Measurements from ENCODE around the gene PPP1R10. TPM values are rescaled to one million over a fixed set of nuclear protein-coding genes. Genes with fewer than 3 reads are reported as not detected.

The PPP1R10 gene
- total RNA-seq, 1 donor from 2014 or later = 69.1 TPM

- Histone ChIP-seq H3K4me2 (ENCODE audit: low read length) (no peak overlapping the region), H3K9me3 (ENCODE audit: insufficient read depth, low read depth, low read length) (no peaks in the 10 kb centered on the region), H3K27me3 (ENCODE audit: insufficient read depth, low read length) (no peaks in the 10 kb centered on the region), H3K4me1 (ENCODE audit: insufficient read depth, low read length) (no peaks in the 10 kb centered on the region), H3K9ac (ENCODE audit: low read length) (no peak overlapping the region), H3K4me3 (ENCODE audit: insufficient read depth, low read depth, low read length) (no peak overlapping the region), H4K20me1 (ENCODE audit: insufficient read depth, low read length) (peaks cover 84% of the 10 kb centered on the region), H3K79me2 (ENCODE audit: insufficient read depth, low read length) (peaks cover 15% of the 10 kb centered on the region), H2AFZ (ENCODE audit: low read depth, low read length) (no peak overlapping the region), H3K36me3 (ENCODE audit: insufficient read depth, low read length) (peaks cover 62% of the 10 kb centered on the region), H3K27ac (ENCODE audit: low read depth, low read length) (no peak overlapping the region)
- no peak for TF ChIP-seq EZH2 (IDR thresholded peaks at IDR 0.05; ENCODE audit: insufficient read depth, low read length)
- TF ChIP-seq, protein P1, sequence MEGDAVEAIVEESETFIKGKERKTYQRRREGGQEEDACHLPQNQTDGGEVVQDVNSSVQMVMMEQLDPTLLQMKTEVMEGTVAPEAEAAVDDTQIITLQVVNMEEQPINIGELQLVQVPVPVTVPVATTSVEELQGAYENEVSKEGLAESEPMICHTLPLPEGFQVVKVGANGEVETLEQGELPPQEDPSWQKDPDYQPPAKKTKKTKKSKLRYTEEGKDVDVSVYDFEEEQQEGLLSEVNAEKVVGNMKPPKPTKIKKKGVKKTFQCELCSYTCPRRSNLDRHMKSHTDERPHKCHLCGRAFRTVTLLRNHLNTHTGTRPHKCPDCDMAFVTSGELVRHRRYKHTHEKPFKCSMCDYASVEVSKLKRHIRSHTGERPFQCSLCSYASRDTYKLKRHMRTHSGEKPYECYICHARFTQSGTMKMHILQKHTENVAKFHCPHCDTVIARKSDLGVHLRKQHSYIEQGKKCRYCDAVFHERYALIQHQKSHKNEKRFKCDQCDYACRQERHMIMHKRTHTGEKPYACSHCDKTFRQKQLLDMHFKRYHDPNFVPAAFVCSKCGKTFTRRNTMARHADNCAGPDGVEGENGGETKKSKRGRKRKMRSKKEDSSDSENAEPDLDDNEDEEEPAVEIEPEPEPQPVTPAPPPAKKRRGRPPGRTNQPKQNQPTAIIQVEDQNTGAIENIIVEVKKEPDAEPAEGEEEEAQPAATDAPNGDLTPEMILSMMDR (IDR thresholded peaks at IDR 0.05; ENCODE audit: insufficient read depth, low read depth, low read length) = no peak
- H3K27me3 Mint-ChIP-seq (ENCODE audit: low read depth, unreplicated experiment) = no peaks in the 10 kb centered on the region
- peaks cover 33% of the 10 kb centered on the region for H3K36me3 Mint-ChIP-seq (ENCODE audit: low read depth, unreplicated experiment)
- no peak overlapping the region for H3K27ac Mint-ChIP-seq (ENCODE audit: unreplicated experiment)
- H3K4me1 Mint-ChIP-seq (ENCODE audit: low read depth, unreplicated experiment) = no peaks in the 10 kb centered on the region
- no peak for FAIRE-seq
- H3K9me3 Mint-ChIP-seq (ENCODE audit: unreplicated experiment) = no peaks in the 10 kb centered on the region
- no peak overlapping the region for H3K4me3 Mint-ChIP-seq (ENCODE audit: unreplicated experiment)
- DNase-seq (ENCODE audit: low read depth) = no peak
Observed at GRCh38 chr6:30603961-30604360, 13.1 kb downstream of the PPP1R10 start.

DNA sequence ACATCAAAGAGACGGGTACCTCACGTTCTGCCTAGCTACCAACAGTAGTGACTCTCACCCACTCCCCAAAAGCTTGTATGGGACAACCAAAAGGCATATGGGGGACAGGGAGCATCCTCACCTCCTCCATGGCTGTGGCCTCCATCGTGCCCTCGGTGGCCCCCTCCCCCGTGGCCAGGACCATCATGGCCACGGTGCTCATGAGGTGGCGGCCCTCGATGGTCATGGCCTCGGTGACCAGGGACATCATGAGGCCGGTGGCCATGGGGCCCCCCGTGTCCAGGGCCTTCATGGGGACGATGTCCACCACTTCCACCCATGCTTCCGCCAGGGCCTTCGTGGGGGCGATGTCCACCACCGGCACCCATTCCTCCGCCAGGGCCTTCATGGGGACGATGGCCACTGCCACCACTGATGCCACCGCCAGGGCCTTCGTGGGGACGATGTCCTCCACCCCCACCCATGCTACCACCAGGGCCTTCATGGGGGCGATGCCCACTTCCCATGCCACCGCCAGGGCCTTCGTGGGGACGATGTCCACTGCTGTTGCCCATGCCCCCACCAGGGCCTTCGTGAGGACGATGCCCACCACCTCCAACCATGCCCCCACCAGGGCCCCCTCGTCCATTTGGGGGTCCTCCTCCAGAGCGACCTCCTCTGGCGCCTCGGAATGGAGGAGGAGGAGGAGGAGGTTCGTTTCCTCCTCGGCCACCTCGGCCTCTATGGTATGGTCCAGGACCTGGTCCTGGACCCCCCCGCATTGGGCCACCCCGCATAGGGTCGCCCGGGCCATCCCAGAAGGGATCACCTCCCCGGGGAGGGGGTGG is 15.0 kb downstream of the PPP1R10 start:
- Histone ChIP-seq H3K4me2 (ENCODE audit: low read length) (no peak overlapping the region), H4K20me1 (ENCODE audit: insufficient read depth, low read length) (peaks cover 75% of the 10 kb centered on the region), H3K79me2 (ENCODE audit: insufficient read depth, low read length) (peaks cover 11% of the 10 kb centered on the region), H3K9me3 (ENCODE audit: insufficient read depth, low read depth, low read length) (no peaks in the 10 kb centered on the region), H3K27me3 (ENCODE audit: insufficient read depth, low read length) (no peaks in the 10 kb centered on the region), H2AFZ (ENCODE audit: low read depth, low read length) (no peak overlapping the region), H3K27ac (ENCODE audit: low read depth, low read length) (no peak overlapping the region), H3K4me3 (ENCODE audit: insufficient read depth, low read depth, low read length) (no peak overlapping the region), H3K4me1 (ENCODE audit: insufficient read depth, low read length) (no peaks in the 10 kb centered on the region), H3K36me3 (ENCODE audit: insufficient read depth, low read length) (peaks cover 55% of the 10 kb centered on the region), H3K9ac (ENCODE audit: low read length) (no peak overlapping the region)
- H3K27me3 Mint-ChIP-seq (ENCODE audit: low read depth, unreplicated experiment) = no peaks in the 10 kb centered on the region
- H3K9me3 Mint-ChIP-seq (ENCODE audit: unreplicated experiment) = no peaks in the 10 kb centered on the region
- no peaks in the 10 kb centered on the region for H3K4me1 Mint-ChIP-seq (ENCODE audit: low read depth, unreplicated experiment)
- H3K4me3 Mint-ChIP-seq (ENCODE audit: unreplicated experiment) = no peak overlapping the region
- no peak overlapping the region for H3K27ac Mint-ChIP-seq (ENCODE audit: unreplicated experiment)
- H3K36me3 Mint-ChIP-seq (ENCODE audit: low read depth, unreplicated experiment) = peaks cover 33% of the 10 kb centered on the region
- no peak for FAIRE-seq
- TF ChIP-seq, protein P1 (IDR thresholded peaks at IDR 0.05; ENCODE audit: insufficient read depth, low read depth, low read length) = no peak
- TF ChIP-seq EZH2 (IDR thresholded peaks at IDR 0.05; ENCODE audit: insufficient read depth, low read length) = no peak
- no peak for DNase-seq (ENCODE audit: low read depth)

GRCh38 chr6:30601436-30601814 is 15.6 kb downstream of the PPP1R10 start:
- TF ChIP-seq EZH2 (IDR thresholded peaks at IDR 0.05; ENCODE audit: insufficient read depth, low read length) = no peak
- TF ChIP-seq, protein P1 (IDR thresholded peaks at IDR 0.05; ENCODE audit: insufficient read depth, low read depth, low read length) = no peak
- Mint-ChIP-seq H3K4me3 (ENCODE audit: unreplicated experiment) (no peak overlapping the region), H3K27me3 (ENCODE audit: low read depth, unreplicated experiment) (no peaks in the 10 kb centered on the region), H3K27ac (ENCODE audit: unreplicated experiment) (no peak overlapping the region), H3K9me3 (ENCODE audit: unreplicated experiment) (no peaks in the 10 kb centered on the region), H3K4me1 (ENCODE audit: low read depth, unreplicated experiment) (no peaks in the 10 kb centered on the region), H3K36me3 (ENCODE audit: low read depth, unreplicated experiment) (peaks cover 33% of the 10 kb centered on the region)
- Histone ChIP-seq H2AFZ (ENCODE audit: low read depth, low read length) (no peak overlapping the region), H3K9ac (ENCODE audit: low read length) (no peak overlapping the region), H4K20me1 (ENCODE audit: insufficient read depth, low read length) (peaks cover 69% of the 10 kb centered on the region), H3K4me3 (ENCODE audit: insufficient read depth, low read depth, low read length) (no peak overlapping the region), H3K27ac (ENCODE audit: low read depth, low read length) (no peak overlapping the region), H3K79me2 (ENCODE audit: insufficient read depth, low read length) (peaks cover 11% of the 10 kb centered on the region), H3K9me3 (ENCODE audit: insufficient read depth, low read depth, low read length) (no peaks in the 10 kb centered on the region), H3K36me3 (ENCODE audit: insufficient read depth, low read length) (peaks cover 49% of the 10 kb centered on the region), H3K4me1 (ENCODE audit: insufficient read depth, low read length) (no peaks in the 10 kb centered on the region), H3K4me2 (ENCODE audit: low read length) (no peak overlapping the region), H3K27me3 (ENCODE audit: insufficient read depth, low read length) (no peaks in the 10 kb centered on the region)
- DNase-seq (ENCODE audit: low read depth) (no peak), FAIRE-seq (no peak)

Data from astrocyte (in vitro differentiated cells and primary cell).